Fibroblast of villous mesenchyme (primary cell): ENCODE data around the gene NUCB1. TPM values are rescaled to one million over a fixed set of nuclear protein-coding genes. Genes with fewer than 3 reads are reported as not detected.
A peak's percentile ranks its signal among the peaks of the same experiment; 100 is the strongest.

Experiments
- DNase-seq: peaks from one replicate; pipeline ENCODE4 v3.0.0-alpha.2; 2010; ENCODE audit warnings: low read depth
- H3K4me3 ChIP-seq: 2 replicates; pipeline ENCODE4 v1.5.1; 2011; ENCODE audit warnings: low read depth, mild to moderate bottlenecking, low read length
- total RNA-seq: library from RNA; depleted of rRNA; stranded (reverse); fragments of >200 nt; gene quantifications from 2 replicates; pipeline ENCODE4 v1.2.3, GENCODE V29; 2012
- TF ChIP-seq, protein P1 (sequence below): IDR thresholded peaks from 2 replicates; pipeline ENCODE4 v1.5.1; 2012; ENCODE audit warnings: low read depth, mild to moderate bottlenecking, low read length; ENCODE audit not compliant: insufficient read depth

NUCB1 gene
- total RNA-seq: 139 and 154 TPM in 2 replicates

DNA sequence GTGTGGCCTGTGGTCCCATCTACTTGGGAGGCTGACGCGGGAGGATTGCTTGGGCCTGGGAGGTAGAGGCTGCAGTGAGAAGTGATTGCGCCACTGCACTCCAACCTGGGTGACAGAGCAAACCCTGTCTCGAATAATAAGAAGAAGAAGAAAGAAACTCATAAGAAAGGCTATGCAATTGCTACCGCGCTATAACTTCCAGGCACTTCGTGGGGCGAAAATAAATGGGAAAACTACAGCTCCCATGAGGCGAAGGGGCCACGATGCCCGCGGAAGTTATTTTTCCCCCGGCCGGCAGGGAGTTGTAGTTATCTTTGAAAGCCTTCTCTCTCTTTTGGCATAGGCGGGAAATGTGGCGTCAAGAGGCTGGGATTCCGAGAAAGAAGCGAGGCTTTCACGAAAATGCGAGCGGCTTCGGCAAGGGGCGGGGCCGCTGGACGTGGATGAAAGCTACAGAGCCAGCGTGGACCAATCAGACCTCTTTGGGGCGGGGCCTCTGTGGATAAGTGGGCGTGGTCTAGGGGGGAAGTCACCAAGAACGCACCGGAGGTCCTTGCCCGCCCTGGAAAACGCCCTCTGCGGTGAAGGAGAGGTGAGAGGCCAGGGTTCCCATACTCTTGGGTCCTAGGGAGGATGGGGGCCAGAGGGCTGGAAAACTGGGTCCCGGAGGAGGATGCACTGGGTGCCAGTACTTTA is at the start of gene NUCB1:
NUCB1 (plus strand) TSS at position 532 of the 696 bp plus-strand sequence. CDS start 485 bp downstream, outside the sequence.
- H3K4me3 ChIP-seq: peak within 1 kb of the TSS; percentile 89
- TF ChIP-seq, protein P1, sequence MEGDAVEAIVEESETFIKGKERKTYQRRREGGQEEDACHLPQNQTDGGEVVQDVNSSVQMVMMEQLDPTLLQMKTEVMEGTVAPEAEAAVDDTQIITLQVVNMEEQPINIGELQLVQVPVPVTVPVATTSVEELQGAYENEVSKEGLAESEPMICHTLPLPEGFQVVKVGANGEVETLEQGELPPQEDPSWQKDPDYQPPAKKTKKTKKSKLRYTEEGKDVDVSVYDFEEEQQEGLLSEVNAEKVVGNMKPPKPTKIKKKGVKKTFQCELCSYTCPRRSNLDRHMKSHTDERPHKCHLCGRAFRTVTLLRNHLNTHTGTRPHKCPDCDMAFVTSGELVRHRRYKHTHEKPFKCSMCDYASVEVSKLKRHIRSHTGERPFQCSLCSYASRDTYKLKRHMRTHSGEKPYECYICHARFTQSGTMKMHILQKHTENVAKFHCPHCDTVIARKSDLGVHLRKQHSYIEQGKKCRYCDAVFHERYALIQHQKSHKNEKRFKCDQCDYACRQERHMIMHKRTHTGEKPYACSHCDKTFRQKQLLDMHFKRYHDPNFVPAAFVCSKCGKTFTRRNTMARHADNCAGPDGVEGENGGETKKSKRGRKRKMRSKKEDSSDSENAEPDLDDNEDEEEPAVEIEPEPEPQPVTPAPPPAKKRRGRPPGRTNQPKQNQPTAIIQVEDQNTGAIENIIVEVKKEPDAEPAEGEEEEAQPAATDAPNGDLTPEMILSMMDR: peak; percentile 32
- DNase-seq: peak; percentile 99

DNA sequence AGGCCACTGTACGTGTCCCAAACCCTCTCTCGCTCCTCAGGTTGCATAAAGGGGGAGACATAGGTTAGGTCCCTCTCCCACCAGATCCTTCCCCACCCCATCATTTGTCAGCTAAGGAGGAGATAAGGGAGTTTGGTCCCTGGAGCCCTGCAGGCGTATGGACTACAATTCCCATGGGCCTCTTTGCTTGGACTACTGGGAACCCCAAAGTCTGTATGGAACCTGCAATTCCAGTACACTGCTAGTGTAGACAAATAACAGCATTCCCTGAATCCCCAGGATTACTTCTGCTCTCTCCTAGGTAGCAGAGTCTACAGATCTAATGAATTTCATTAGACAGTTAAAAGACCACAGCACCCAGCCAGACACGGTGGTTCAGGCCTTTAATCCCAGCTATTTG is 47.8 kb upstream of the NUCB1 start:
- TF ChIP-seq, protein P1: no peak
- H3K4me3 ChIP-seq: no peak overlapping the region
- no peak for DNase-seq

GRCh38 chr19:48853483-48853882 is 46.6 kb upstream of the NUCB1 start:
- DNase-seq: no peak
- H3K4me3 ChIP-seq: no peak overlapping the region
- TF ChIP-seq, protein P1: no peak

- DNase-seq: no peak
- H3K4me3 ChIP-seq: no peak overlapping the region
- TF ChIP-seq, protein P1: no peak
These were observed 46.0 kb upstream of the NUCB1 start for GRCh38 chr19:48854103-48854502.

DNA sequence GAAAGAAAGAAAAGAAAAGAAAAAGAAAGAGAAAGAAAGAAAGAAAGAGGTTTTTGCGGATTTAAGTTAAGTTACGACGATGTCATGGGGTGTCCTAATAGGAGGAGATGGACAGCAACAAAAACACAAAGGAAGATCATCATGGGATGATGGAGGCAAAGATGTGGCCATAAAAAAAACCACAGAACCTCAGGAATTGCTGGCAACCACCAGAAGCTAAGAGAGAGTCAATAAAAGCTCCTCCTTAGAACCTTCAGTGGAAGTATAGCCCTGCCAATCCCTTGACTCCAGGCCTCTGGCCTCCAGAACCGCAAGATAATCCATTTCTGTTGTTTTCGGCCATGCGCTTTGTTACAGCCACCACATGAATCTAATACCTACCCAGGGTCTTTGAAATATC is 43.2 kb upstream of the NUCB1 start:
- TF ChIP-seq, protein P1: no peak
- DNase-seq: peak; percentile 74
- no peak overlapping the region for H3K4me3 ChIP-seq

DNA sequence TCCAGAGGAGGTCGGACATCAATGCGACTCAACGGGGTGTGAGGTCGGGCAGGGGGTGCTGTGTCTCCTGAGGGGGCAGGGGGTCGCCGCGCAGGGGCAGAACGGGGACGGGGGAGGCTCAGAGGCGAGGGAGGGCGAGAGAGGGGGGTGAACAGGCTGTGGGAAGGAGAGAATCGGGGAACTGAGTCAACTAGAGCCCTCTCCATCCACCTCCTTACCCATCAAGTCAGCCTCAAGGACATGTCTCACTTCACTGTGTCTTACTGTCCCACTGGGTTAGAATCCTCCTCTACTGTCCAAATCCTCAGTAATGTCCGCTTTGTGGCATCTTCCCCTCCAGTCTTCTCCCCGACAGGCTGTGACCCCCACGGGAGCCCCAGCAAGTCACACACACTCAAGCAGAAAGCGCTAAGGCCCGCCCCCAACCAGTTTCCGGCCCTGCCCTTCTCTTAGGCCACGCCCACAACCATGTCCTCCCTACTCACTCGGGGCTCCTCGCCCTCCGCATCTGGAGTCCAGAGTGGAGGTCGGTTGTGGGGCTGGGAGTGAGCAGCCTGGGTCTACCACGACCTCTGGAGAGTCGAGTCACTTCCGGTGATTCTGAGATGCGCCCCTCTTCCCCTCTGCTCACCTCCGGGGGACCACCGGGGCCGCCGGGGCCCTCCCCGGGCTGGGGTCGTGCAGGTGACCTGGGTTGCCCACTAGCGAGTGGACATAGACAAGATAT is 41.0 kb upstream of the NUCB1 start:
- no peak for DNase-seq
- no peak overlapping the region for H3K4me3 ChIP-seq
- TF ChIP-seq, protein P1: no peak
